Thyroid gland (tissue), 4 donors: Measurements from ENCODE around the gene TMEM252.

Experiments
- CTCF ChIP-seq, 6 experiments: fragments of 200-600 bp in 3 of 6; fragments of 450-650 bp in 3 of 6; sonication (generic) in 3 of 6; IDR thresholded peaks; one replicate each; pipeline ENCODE4 v1.5.1; 2016 to 2019; ENCODE audit warnings: antibody characterized with exemption in 6 of 6, mild to moderate bottlenecking in 2 of 6, inconsistent platforms in 1 of 6, moderate library complexity in 1 of 6
- POLR2A ChIP-seq, 2 donors: fragments of 450-650 bp; IDR thresholded peaks; one replicate each; pipeline ENCODE4 v1.6.1; 2017; ENCODE audit warnings: antibody characterized with exemption in 2 of 2, mild to moderate bottlenecking in 2 of 2, moderate library complexity in 1 of 2

DNA sequence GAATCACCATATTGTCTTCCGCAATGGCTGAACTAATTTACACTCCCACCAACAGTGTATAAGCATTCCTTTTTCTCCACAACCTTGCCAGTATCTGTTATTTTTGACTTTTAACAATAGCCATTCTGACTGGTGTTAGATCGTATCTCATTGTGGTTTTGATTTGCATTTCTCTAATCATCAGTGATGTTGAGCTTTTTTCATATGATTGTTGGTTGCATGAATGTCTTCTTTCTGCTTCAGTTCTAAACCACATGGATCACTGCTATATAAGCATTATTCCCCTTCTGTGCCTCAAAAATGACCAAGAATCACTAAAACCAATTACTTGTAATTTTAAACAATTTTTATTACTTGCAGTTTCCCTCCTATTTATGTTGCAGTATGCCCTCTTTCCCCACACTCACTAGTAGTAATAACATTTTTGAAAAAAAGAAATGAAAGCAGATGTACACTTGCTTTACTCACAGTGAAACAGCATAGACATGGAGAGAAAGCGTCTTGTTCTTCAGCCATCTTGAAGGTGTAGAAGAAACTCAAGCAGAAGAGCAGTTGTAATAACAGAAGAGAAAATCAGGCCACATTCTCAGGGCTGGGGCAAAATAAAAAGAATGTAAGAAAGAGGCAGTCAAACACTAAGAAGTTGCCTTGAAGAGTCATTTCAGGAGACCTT, 4.5 kb upstream of the TMEM252 start:
- TF ChIP-seq POLR2A (IDR thresholded peaks at IDR 0.05), result no peak
- TF ChIP-seq CTCF (IDR thresholded peaks at IDR 0.05), result no peak
